ENCODE measurements around the gene RCHY1.
A peak's percentile ranks its signal among the peaks of the same experiment; 100 is the strongest.

The RCHY1 gene

DNA sequence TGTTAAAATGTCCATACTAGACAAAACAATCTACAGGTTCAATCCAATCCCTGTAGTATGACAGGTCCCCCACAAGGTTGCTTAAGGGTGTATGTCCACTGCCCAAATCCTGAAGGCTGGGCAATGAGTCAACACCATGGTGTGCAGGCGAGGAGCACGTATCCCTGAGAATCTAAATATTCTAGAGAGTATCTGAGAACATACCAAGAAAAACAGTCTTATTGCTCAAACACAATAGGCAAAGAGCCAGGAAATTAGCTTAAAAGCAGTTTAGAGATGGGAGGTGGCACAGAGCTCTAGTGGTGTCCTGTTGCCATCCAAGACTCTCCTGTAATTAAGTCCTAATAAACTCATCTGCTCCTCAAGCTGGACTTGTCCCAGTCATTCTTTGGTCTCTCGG, 37.0 kb downstream of the RCHY1 start:
- in situ Hi-C loops (cut with HindIII; ENCODE audit: low pct_ligation_motif_present, low pct_unique_long_range_greater_than_20kb, low sequenced_read_pairs), result no loop called here
- DNase-seq, result no peak

DNA sequence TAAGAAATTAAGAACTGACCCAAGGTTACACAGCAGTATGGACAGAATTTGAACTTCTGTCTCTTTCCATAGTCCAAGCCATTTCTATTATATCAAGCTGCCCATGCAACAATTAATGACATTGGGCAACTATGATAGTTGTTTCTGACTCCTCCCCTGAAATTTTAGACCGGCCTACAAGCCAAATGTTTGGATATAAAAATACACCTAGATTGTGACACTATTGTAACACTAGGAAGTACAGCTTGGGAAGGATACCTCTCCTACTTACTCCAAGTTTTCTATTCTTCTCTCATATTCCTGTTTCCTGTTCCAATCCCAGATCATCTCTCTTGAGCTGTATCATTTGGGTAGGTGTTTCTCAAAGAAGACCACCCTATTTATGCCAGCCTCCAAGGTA, 43.5 kb downstream of the RCHY1 start:
- no peak for DNase-seq
- in situ Hi-C loops (cut with HindIII; ENCODE audit: low pct_ligation_motif_present, low pct_unique_long_range_greater_than_20kb, low sequenced_read_pairs), result no loop called here

DNA sequence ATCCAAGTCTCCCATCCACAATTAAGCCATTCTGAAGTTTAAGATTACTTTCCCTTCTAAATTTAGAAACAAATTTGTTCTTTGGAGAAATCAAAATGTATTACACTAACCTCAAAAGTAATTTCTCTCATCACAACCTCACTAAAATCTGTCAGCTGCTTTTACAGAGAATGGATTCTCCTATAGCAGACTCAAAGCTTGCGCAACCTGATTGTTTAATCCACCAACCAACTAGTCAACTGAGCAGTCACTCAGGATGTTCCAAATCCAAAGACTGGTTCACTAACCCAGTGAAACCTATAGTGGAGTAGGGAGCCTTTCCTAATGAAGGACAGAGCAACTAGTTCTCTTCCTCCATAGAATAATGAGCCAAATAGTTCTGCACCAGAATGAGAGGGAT, 44.3 kb downstream of the RCHY1 start:
- DNase-seq, result no peak
- in situ Hi-C loops (cut with HindIII; ENCODE audit: low pct_ligation_motif_present, low pct_unique_long_range_greater_than_20kb, low sequenced_read_pairs), result no loop called here

DNA sequence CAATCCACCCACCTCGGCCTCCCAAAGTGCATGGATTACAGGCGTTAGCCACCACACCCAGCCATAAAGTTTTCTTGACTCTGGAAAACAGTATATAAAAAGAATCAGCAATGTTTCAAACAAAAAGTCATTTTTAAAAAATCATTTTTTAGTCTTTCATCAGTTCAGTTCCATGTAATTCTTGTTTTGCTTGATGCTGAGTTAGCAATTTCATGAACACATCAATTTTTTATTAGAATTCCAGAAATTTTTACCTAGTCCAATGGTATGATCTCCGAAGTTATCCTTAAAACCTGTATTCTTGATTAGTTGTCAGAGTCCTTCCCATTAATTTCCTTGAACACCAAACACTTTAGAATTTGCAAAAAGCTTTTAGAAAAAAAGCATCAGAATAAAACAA, 56.8 kb downstream of the RCHY1 start:
- DNase-seq, result no peak

DNA sequence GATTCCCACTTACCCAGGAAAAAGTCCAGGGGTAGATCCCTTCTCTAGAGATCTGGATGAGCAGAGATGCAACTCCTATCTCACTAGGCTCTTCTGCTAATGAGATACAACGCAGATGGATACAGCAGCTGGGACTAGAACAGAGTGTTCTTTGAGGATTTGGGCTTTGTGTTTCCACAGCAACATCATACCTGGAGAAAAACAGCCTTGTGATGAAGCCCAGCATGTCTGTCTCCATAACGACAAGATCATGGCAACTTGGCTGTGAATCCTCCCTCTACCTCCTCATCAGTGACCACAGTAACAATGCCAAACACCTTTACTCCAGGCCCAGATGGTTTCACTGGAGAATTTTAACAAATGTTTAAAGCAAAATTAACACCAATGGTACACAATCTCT, 80.1 kb downstream of the RCHY1 start:
- in situ Hi-C loops (cut with HindIII; ENCODE audit: low pct_ligation_motif_present, low pct_unique_long_range_greater_than_20kb, low sequenced_read_pairs), result no loop called here
- DNase-seq, result no peak

More for the DNA sequence above, 56.8 kb downstream of the RCHY1 start:
- in situ Hi-C loops (cut with HindIII; ENCODE audit: low pct_ligation_motif_present, low pct_unique_long_range_greater_than_20kb, low sequenced_read_pairs), result no loop called here

DNA sequence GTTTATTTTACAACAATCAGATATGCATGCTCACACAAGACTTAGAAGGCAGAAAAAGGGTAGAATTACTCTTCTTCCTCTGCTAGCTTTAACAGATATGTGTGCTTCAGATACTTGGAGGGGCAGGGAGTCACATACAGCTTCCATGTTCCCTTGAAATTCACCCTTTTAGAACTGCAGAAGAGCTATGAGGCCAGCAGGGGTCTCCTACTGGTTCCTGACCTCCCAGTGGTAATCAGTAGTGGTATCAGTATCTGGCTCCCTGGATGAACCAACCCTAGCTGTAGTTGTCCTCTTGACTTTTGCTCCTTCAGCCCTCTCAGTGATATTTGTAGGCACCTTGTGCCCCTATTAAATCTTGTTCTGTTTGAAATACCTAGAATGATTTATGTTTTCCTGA, 81.5 kb downstream of the RCHY1 start:
- in situ Hi-C loops (cut with HindIII; ENCODE audit: low pct_ligation_motif_present, low pct_unique_long_range_greater_than_20kb, low sequenced_read_pairs), result no loop called here

DNA sequence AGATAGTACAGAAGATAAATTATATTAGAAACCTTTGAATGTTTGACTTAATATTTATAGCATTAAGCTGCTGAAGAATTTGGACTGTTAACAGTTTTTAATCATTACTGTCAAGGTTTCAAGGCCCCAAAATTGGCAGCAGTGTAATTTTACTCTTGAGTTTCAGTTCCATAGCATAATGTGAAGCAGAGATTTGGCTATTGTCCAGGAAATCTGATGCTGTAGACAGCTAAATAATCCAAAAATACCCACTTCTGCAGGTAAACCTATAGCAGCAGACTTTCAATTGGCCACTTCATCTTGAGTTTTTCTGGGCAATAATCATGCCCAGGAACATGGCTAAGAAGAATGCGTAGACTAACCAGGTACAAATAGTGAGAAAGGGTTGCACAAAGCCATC, 85.0 kb downstream of the RCHY1 start:
- in situ Hi-C loops (cut with HindIII; ENCODE audit: low pct_ligation_motif_present, low pct_unique_long_range_greater_than_20kb, low sequenced_read_pairs), result no loop called here
- DNase-seq, result no peak

More for the DNA sequence above, 81.5 kb downstream of the RCHY1 start:
- DNase-seq, result peak; percentile 48
